HepG2 (cell line): ENCODE results near the gene CRYBA2. TPM values are rescaled to one million over a fixed set of nuclear protein-coding genes. Genes with fewer than 3 reads are reported as not detected.

Experiments
- ATAC-seq: fragments of 200-7000 bp; cut with Tn5 transposase; 3 replicates; pipeline ENCODE4 v1.9.1; 2020; ENCODE audit warnings: mild to moderate bottlenecking, moderate library complexity
- BruUV-seq: library from RNA; stranded (reverse); fragments of 400-500 nt; replicated peaks from 2 replicates; lab custom pipeline; 2021; lab: Mats Ljungman, UMichigan
- CTCF ChIA-PET: fragments of 300-600 bp; formaldehyde crosslinking; extraction: SDS; loops from one replicate; lab custom pipeline; 2021; ENCODE audit warnings: low total read pairs, inconsistent platforms, low intra/inter-chr PET ratio; lab: Yijun Ruan, JAX
- POLR2A ChIA-PET: fragments of 350-600 bp; sonication (Branson Sonifier 250); formaldehyde crosslinking; loops from one replicate; lab custom pipeline; 2020; ENCODE audit warnings: antibody characterized with exemption, inconsistent platforms; lab: Yijun Ruan, JAX
- DNase-seq: peaks from one replicate; pipeline ENCODE4 v3.0.0-alpha.2; 2015; ENCODE audit warnings: low spot score
- FAIRE-seq: peaks from 3 replicates; lab custom pipeline; 2011; peaks lifted over from hg19 to GRCh38; lab: Jason Lieb, UNC
- H2AFZ ChIP-seq: one replicate; pipeline ENCODE4 v1.6.1; 2011; ENCODE audit warnings: low read length, inconsistent platforms
- H3K27ac ChIP-seq: fragments of 300-600 bp; 3 replicates; pipeline ENCODE4 v1.8.0; 2011; ENCODE audit warnings: mixed run types, mild to moderate bottlenecking, mixed read lengths, low read length, inconsistent platforms; ENCODE audit not compliant: insufficient read depth; ENCODE audit errors: extremely low read length
- H3K27me3 ChIP-seq, 2 experiments: fragments of 200-600 bp in 1 of 2; 2 replicates in 1 of 2; 3 replicates in 1 of 2; pipeline versions ENCODE4 v1.6.0 to v1.8.0; 2011; ENCODE audit warnings: low read length in 2 of 2, mild to moderate bottlenecking in 2 of 2, moderate library complexity in 2 of 2, inconsistent platforms in 1 of 2; ENCODE audit not compliant: insufficient read depth in 2 of 2, control insufficient read depth in 1 of 2
- H3K36me3 ChIP-seq, 2 experiments: fragments of 200-600 bp in 1 of 2; replicated peaks in 1 of 2; 2 replicates in 1 of 2; 3 replicates in 1 of 2; pipeline versions ENCODE4 v1.5.1 to v1.8.0; 2011; ENCODE audit warnings: low read length in 2 of 2, inconsistent platforms in 1 of 2; ENCODE audit not compliant: insufficient read depth in 2 of 2, control insufficient read depth in 1 of 2
- H3K4me1 ChIP-seq: 2 replicates; pipeline ENCODE4 v1.5.1; 2012; ENCODE audit warnings: low read length, inconsistent platforms; ENCODE audit not compliant: insufficient read depth
- H3K4me2 ChIP-seq: 2 replicates; pipeline ENCODE4 v1.6.0; 2011; ENCODE audit warnings: low read depth, low read length, inconsistent platforms
- H3K4me3 ChIP-seq, 3 experiments: fragments of 200-600 bp in 1 of 3; sonication (generic), shearing (Covaris generic) in 1 of 3; replicated peaks in 1 of 3; 2 replicates each; pipeline ENCODE4 v1.5.1; 2011 to 2016; ENCODE audit warnings: low read length in 3 of 3, inconsistent platforms in 2 of 3, low read depth in 2 of 3, mild to moderate bottlenecking in 2 of 3, control low read depth in 1 of 3, mixed read lengths in 1 of 3; ENCODE audit not compliant: insufficient read depth in 1 of 3
- H3K79me2 ChIP-seq: one replicate; pipeline ENCODE4 v1.6.1; 2011; ENCODE audit warnings: low read length, inconsistent platforms; ENCODE audit not compliant: insufficient read depth
- H3K9ac ChIP-seq: 2 replicates; pipeline ENCODE4 v1.6.0; 2011; ENCODE audit warnings: mild to moderate bottlenecking, low read depth, low read length, inconsistent platforms; ENCODE audit not compliant: insufficient read depth
- H3K9me3 ChIP-seq: 2 replicates; pipeline ENCODE4 v1.5.1; 2012; ENCODE audit warnings: mild to moderate bottlenecking, low read length
- H4K20me1 ChIP-seq: 2 replicates; pipeline ENCODE4 v1.6.0; 2011; ENCODE audit warnings: inconsistent platforms, mild to moderate bottlenecking, low read length, moderate library complexity; ENCODE audit not compliant: insufficient read depth
- CREB1 ChIP-seq, 2 experiments: fragments of 450-650 bp in 1 of 2; IDR thresholded peaks; 2 replicates each; pipeline ENCODE4 v1.6.1; 2016 to 2017; ENCODE audit warnings: control low read depth in 1 of 2, mild to moderate bottlenecking in 1 of 2, missing compliant biosample characterization in 1 of 2, missing genetic modification characterization in 1 of 2
- DPF2 ChIP-seq: sonication (generic); formaldehyde crosslinking; IDR thresholded peaks from 2 replicates; pipeline ENCODE4 v1.4.0; 2020; ENCODE audit warnings: mild to moderate bottlenecking, low read depth, missing genetic modification reagents, borderline replicate concordance
- FOXK1 ChIP-seq: sonication (generic); formaldehyde crosslinking; IDR thresholded peaks from 2 replicates; pipeline ENCODE4 v1.4.0; 2020; ENCODE audit warnings: low read depth, missing genetic modification reagents, borderline replicate concordance
- MXD4 ChIP-seq: IDR thresholded peaks from 2 replicates; pipeline ENCODE4 v1.6.1; 2016; ENCODE audit warnings: mild to moderate bottlenecking, missing biosample characterization, missing genetic modification reagents
- NFKB2 ChIP-seq: sonication (generic); formaldehyde crosslinking; IDR thresholded peaks from 2 replicates; pipeline ENCODE4 v1.4.0; 2020; ENCODE audit warnings: missing genetic modification reagents, borderline replicate concordance
- NPAS2 ChIP-seq: sonication (generic); formaldehyde crosslinking; IDR thresholded peaks from 2 replicates; pipeline ENCODE4 v1.8.0; 2022; ENCODE audit warnings: mild to moderate bottlenecking, missing genetic modification reagents, borderline replicate concordance
- PCBP1 ChIP-seq: fragments of 200-400 bp; formaldehyde crosslinking; IDR thresholded peaks from 2 replicates; pipeline ENCODE4 v1.6.1; 2017; ENCODE audit warnings: mild to moderate bottlenecking, low read depth, low read length, borderline replicate concordance
- PRPF4 ChIP-seq: fragments of 200-400 bp; formaldehyde crosslinking; IDR thresholded peaks from 2 replicates; pipeline ENCODE4 v1.6.1; 2016; ENCODE audit warnings: low read length, low read depth; ENCODE audit not compliant: poor library complexity, severe bottlenecking
- SALL1 ChIP-seq: sonication (generic); formaldehyde crosslinking; IDR thresholded peaks from 2 replicates; pipeline ENCODE4 v1.8.0; 2022; ENCODE audit warnings: mild to moderate bottlenecking, missing genetic modification reagents
- ZBTB7A ChIP-seq: sonication (generic); formaldehyde crosslinking; IDR thresholded peaks from 2 replicates; pipeline ENCODE4 v1.8.0; 2022; ENCODE audit warnings: mild to moderate bottlenecking, missing genetic modification reagents
- ZC3H13 ChIP-seq: sonication (generic); formaldehyde crosslinking; IDR thresholded peaks from 2 replicates; pipeline ENCODE4 v1.8.1; 2023; ENCODE audit warnings: mild to moderate bottlenecking, missing genetic modification reagents, moderate library complexity
- ZNF207 ChIP-seq: fragments of 450-650 bp; IDR thresholded peaks from 2 replicates; pipeline ENCODE4 v1.6.1; 2016; ENCODE audit warnings: antibody characterized with exemption, borderline replicate concordance
- ZNF251 ChIP-seq: sonication (generic); formaldehyde crosslinking; IDR thresholded peaks from 2 replicates; pipeline ENCODE4 v1.9.0; 2021; ENCODE audit warnings: mild to moderate bottlenecking, missing genetic modification reagents
- ZNF367 ChIP-seq: sonication (generic); formaldehyde crosslinking; IDR thresholded peaks from 2 replicates; pipeline ENCODE4 v1.4.0; 2020; ENCODE audit warnings: missing genetic modification reagents, borderline replicate concordance
- ZNF446 ChIP-seq: sonication (generic); formaldehyde crosslinking; IDR thresholded peaks from 2 replicates; pipeline ENCODE4 v1.5.0; 2020; ENCODE audit warnings: mild to moderate bottlenecking, missing genetic modification reagents
- ZNF563 ChIP-seq: sonication (generic); formaldehyde crosslinking; IDR thresholded peaks from 2 replicates; pipeline ENCODE4 v1.8.0; 2022; ENCODE audit warnings: mild to moderate bottlenecking, moderate library complexity, missing genetic modification reagents
- ZNF660 ChIP-seq: sonication (generic); formaldehyde crosslinking; IDR thresholded peaks from 2 replicates; pipeline ENCODE4 v1.5.1; 2020; ENCODE audit warnings: mild to moderate bottlenecking, low read depth, missing genetic modification reagents, borderline replicate concordance
- ZNF713 ChIP-seq: sonication (generic); formaldehyde crosslinking; IDR thresholded peaks from 2 replicates; pipeline ENCODE4 v1.4.0; 2020; ENCODE audit warnings: mild to moderate bottlenecking, missing genetic modification reagents
- ZSCAN20 ChIP-seq: sonication (generic); formaldehyde crosslinking; IDR thresholded peaks from 2 replicates; pipeline ENCODE4 v1.4.0; 2020; ENCODE audit warnings: missing genetic modification reagents, mild to moderate bottlenecking, borderline replicate concordance
- WGBS: methylation state at CpG from one replicate; pipeline ENCODE4 v1.1.6; 2017; ENCODE audit warnings: low lambda C conversion rate; 5-methylcytosine and 5-hydroxymethylcytosine counted together
- in situ Hi-C: cut with HindIII; loops from 2 replicates; pipeline ENCODE4 v1.10.0; 2017; ENCODE audit warnings: low pct_unique_long_range_greater_than_20kb; ENCODE audit not compliant: extremely low pct_ligation_motif_present
- intact Hi-C: fragments of 100-400 bp; cut with micrococcal nuclease; formaldehyde crosslinking; loops from one replicate; pipeline ENCODE4 v1.10.0; 2022; ENCODE audit not compliant: unreplicated experiment
- polyA plus RNA-seq, 8 experiments: library from polyadenylated mRNA; depleted of rRNA in 3 of 8; stranded (reverse) in 7 of 8; unstranded in 1 of 8; fragments of >200 nt; fragmentation: Illumina TruSeq in 4 of 8; extraction: Trizol in 4 of 8; gene quantifications; 2 replicates each; pipeline versions ENCODE4 v1.2.1 to v1.2.3, GENCODE V29; 2011 to 2016; ENCODE audit warnings: low read depth in 4 of 8, missing spikeins in 1 of 8, mixed read lengths in 1 of 8; ENCODE audit not compliant: insufficient read depth in 1 of 8
- total RNA-seq, 5 experiments: library from RNA; depleted of rRNA; stranded (reverse); fragments of >200 nt; fragmentation: Illumina TruSeq; extraction: Trizol; gene quantifications; 2 replicates each; pipeline ENCODE4 v1.2.3, GENCODE V29; 2016; ENCODE audit warnings: low read depth in 1 of 5
- TF ChIP-seq, protein P1 (sequence below), 2 experiments: IDR thresholded peaks; 2 replicates each; pipeline ENCODE4 v1.6.1; 2011 to 2012; ENCODE audit warnings: low read length in 2 of 2, borderline replicate concordance in 1 of 2, low read depth in 1 of 2, mild to moderate bottlenecking in 1 of 2, moderate library complexity in 1 of 2
- TF ChIP-seq, protein P2 (sequence below): sonication (generic); formaldehyde crosslinking; IDR thresholded peaks from 2 replicates; pipeline ENCODE4 v1.4.0; 2020; ENCODE audit warnings: missing genetic modification reagents

The CRYBA2 gene
- total and polyA plus RNA-seq, 2 of the 13 experiments (the other 11 are each of a cell fraction or from before 2014, with no cell fraction given), result not detected

DNA sequence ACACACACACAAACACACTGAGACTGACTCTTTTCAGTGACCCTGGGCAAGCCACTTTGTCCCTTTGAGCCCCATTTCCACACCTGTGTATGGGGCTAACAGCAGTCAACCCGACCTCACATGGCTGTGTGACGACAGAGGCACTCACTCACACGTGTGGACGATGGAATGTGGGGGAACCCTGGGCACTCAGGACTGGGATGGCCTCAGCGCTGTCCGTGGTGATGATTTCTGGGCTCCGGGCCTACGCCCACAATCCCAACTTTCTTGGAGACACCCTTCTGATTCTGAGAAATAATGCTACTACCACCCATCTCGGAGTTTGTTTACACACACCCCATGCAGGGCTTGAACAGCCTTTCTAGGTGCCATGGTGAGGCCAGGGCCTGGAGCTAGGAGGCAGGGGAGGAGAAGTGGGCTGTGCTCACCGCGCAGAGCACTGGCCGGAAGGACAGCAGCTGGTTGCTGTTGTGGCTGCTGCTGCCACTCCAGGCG, 1.5 kb downstream of the CRYBA2 start (continued):
- TF ChIP-seq, protein P1, sequence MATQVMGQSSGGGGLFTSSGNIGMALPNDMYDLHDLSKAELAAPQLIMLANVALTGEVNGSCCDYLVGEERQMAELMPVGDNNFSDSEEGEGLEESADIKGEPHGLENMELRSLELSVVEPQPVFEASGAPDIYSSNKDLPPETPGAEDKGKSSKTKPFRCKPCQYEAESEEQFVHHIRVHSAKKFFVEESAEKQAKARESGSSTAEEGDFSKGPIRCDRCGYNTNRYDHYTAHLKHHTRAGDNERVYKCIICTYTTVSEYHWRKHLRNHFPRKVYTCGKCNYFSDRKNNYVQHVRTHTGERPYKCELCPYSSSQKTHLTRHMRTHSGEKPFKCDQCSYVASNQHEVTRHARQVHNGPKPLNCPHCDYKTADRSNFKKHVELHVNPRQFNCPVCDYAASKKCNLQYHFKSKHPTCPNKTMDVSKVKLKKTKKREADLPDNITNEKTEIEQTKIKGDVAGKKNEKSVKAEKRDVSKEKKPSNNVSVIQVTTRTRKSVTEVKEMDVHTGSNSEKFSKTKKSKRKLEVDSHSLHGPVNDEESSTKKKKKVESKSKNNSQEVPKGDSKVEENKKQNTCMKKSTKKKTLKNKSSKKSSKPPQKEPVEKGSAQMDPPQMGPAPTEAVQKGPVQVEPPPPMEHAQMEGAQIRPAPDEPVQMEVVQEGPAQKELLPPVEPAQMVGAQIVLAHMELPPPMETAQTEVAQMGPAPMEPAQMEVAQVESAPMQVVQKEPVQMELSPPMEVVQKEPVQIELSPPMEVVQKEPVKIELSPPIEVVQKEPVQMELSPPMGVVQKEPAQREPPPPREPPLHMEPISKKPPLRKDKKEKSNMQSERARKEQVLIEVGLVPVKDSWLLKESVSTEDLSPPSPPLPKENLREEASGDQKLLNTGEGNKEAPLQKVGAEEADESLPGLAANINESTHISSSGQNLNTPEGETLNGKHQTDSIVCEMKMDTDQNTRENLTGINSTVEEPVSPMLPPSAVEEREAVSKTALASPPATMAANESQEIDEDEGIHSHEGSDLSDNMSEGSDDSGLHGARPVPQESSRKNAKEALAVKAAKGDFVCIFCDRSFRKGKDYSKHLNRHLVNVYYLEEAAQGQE (IDR thresholded peaks at IDR 0.05; ENCODE audit: borderline replicate concordance in 1 of 2, low read depth in 1 of 2, low read length in 2 of 2), result peak; percentile 69 to 93
- TF ChIP-seq NPAS2 (CRISPR knock-in tag) (no peak), ZNF446 (CRISPR knock-in tag) (no peak), ZNF713 (CRISPR knock-in tag) (no peak), ZNF367 (no peak), ZNF563 (CRISPR knock-in tag) (no peak), ZBTB7A (CRISPR knock-in tag) (no peak; the same call in 1 of the 2 replicates), CREB1 (IDR thresholded peaks at IDR 0.05) (peak; percentile 26; the same call in 1 of the 2 replicates), CREB1 (CRISPR knock-in tag; IDR thresholded peaks at IDR 0.05) (no peak)

DNA sequence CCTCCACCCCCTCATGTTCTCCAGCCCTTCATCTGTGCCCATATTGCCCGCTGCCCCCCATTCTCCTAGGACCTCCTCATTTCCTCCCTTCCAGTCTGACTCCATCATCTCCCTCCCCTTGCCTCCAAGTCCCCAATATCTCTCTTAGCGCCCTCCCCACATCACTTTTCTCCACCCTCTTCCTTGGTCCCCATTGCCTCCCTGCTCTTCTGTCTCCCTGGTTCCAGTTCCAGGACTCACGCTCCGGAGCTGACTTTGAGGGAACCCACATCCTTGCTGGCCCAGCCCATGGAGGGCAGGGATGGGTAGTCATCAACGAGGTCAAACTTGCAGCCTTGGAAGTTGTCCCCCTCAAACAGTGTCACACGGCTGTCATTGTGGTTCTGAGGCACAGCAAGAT, 2.6 kb downstream of the CRYBA2 start:
- Histone ChIP-seq H3K27me3 (peaks cover 38 to 94% of the 10 kb centered on the region in 2 experiments), H2AFZ (no peak overlapping the region), H3K79me2 (no peaks in the 10 kb centered on the region), H4K20me1 (peaks cover 18% of the 10 kb centered on the region; the same call in 1 of the 2 replicates), H3K4me2 (no peak overlapping the region), H3K4me3 (no peak overlapping the region), H3K27ac (no peak overlapping the region), H3K9ac (no peak overlapping the region), H3K4me1 (peaks cover 14% of the 10 kb centered on the region), H3K36me3 (no peaks in the 10 kb centered on the region), H3K9me3 (no peaks in the 10 kb centered on the region)
- FAIRE-seq (no peak), ATAC-seq (no peak), DNase-seq (no peak)
- intact Hi-C loops (no loop called here), in situ Hi-C loops (no loop called here)
- ChIA-PET POLR2A (no interaction called here), CTCF (no interaction called here)
- WGBS, result 6% methylated on average over 6 of the region's 6 CpGs
- no TSS peak for BruUV-seq
- TF ChIP-seq PCBP1 (no peak), ZNF207 (no peak), SALL1 (CRISPR knock-in tag) (no peak), NFKB2 (no peak), MXD4 (CRISPR knock-in tag) (no peak), ZNF660 (CRISPR knock-in tag) (no peak), ZNF251 (no peak), CREB1 (IDR thresholded peaks at IDR 0.05) (no peak), CREB1 (CRISPR knock-in tag; IDR thresholded peaks at IDR 0.05) (no peak), ZSCAN20 (CRISPR knock-in tag) (no peak), PRPF4 (no peak), FOXK1 (CRISPR knock-in tag) (no peak), DPF2 (CRISPR knock-in tag) (no peak), ZC3H13 (CRISPR knock-in tag) (no peak)
- TF ChIP-seq, protein P2, sequence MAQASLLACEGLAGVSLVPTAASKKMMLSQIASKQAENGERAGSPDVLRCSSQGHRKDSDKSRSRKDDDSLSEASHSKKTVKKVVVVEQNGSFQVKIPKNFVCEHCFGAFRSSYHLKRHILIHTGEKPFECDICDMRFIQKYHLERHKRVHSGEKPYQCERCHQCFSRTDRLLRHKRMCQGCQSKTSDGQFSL, result no peak
